Bladder microvascular endothelial cell (primary cell): ENCODE results near the gene DIP2C. TPM values are rescaled to one million over a fixed set of nuclear protein-coding genes. Genes with fewer than 3 reads are reported as not detected.

ENCODE experiments used
- total RNA-seq: library from RNA; depleted of rRNA; stranded (reverse); fragments of >200 nt; gene quantifications from 2 replicates; pipeline ENCODE4 v1.2.3, GENCODE V29; 2014

Gene DIP2C
- total RNA-seq: 2.9 and 10.7 TPM in 2 replicates

GRCh38 chr10:689452-690371 is at the start of gene DIP2C:
DIP2C (minus strand) TSS chr10:689668; CDS start chr10:689578, 90 bp downstream.

Other genes starting within 250 kb of the DIP2C start
- 29.3 and 43.9 TPM in 2 replicates for gene LARP4B, start 242.0 kb upstream of the DIP2C start, total RNA-seq